NCI-H1417 treated with DMSO at 0.1 percent for 48 hours (cell line): ENCODE results near the gene POLR2H.
A peak's percentile ranks its signal among the peaks of the same experiment; 100 is the strongest.

Source experiments
- DNase-seq: peaks from one replicate; lab custom pipeline; 2025; lab: John Stamatoyannopoulos, UW

Gene POLR2H

GRCh38 chr3:184371570-184372018 lies 10.1 kb downstream of the POLR2H start:
- DNase-seq = peak; percentile 82

- no peak for DNase-seq
Measured at GRCh38 chr3:184372296-184372821, 10.8 kb downstream of the POLR2H start.

GRCh38 chr3:184372911-184373310 lies 11.4 kb downstream of the POLR2H start:
- DNase-seq = no peak

- no peak for DNase-seq
Measured at GRCh38 chr3:184373422-184373821, 11.9 kb downstream of the POLR2H start.

GRCh38 chr3:184375747-184376461 lies 14.4 kb downstream of the POLR2H start:
- no peak for DNase-seq

- no peak for DNase-seq
Measured at GRCh38 chr3:184377374-184377773, 15.9 kb downstream of the POLR2H start.

- no peak for DNase-seq
Measured at GRCh38 chr3:184377882-184378445, 16.5 kb downstream of the POLR2H start, which contains the start of gene THPO. THPO (minus strand) TSS chr3:184378207; CDS start chr3:184376259, 1,948 bp downstream.

GRCh38 chr3:184378651-184379357 lies 17.3 kb downstream of the POLR2H start:
- DNase-seq = no peak

- no peak for DNase-seq
Measured at GRCh38 chr3:184379358-184380184, 18.1 kb downstream of the POLR2H start, which contains the start of gene CHRD. CHRD (plus strand) TSS chr3:184380054; CDS start chr3:184380319, 265 bp downstream.

GRCh38 chr3:184380185-184380626 lies 18.7 kb downstream of the POLR2H start:
- DNase-seq = no peak

- no peak for DNase-seq
Measured at GRCh38 chr3:184380627-184381260, 19.2 kb downstream of the POLR2H start.

- no peak for DNase-seq
Measured at GRCh38 chr3:184381261-184382224, 20.0 kb downstream of the POLR2H start.

- no peak for DNase-seq
Measured at GRCh38 chr3:184382326-184383032, 21.0 kb downstream of the POLR2H start.

- no peak for DNase-seq
Measured at GRCh38 chr3:184383033-184383740, 21.7 kb downstream of the POLR2H start.

GRCh38 chr3:184384342-184384741 lies 22.8 kb downstream of the POLR2H start:
- no peak for DNase-seq

GRCh38 chr3:184384856-184385422 lies 23.4 kb downstream of the POLR2H start:
- no peak for DNase-seq

- no peak for DNase-seq
Measured at GRCh38 chr3:184386047-184386806, 24.7 kb downstream of the POLR2H start.
